GM12878 (cell line): ENCODE results near the gene GSTM4.

ENCODE experiments used
- CTCF ChIP-seq, 3 experiments: IDR thresholded peaks in 2 of 3; conservative IDR thresholded peaks in 1 of 3; 2 replicates each; pipeline ENCODE4 v1.5.1; 2011; ENCODE audit warnings: low read depth in 3 of 3, low read length in 3 of 3, mild to moderate bottlenecking in 3 of 3, control low read depth in 2 of 3, moderate library complexity in 2 of 3, inconsistent platforms in 1 of 3, mixed read lengths in 1 of 3; ENCODE audit not compliant: control insufficient read depth in 2 of 3, insufficient read depth in 1 of 3; ENCODE audit errors: extremely low read depth in 1 of 3
- SUZ12 ChIP-seq: fragments of 200-600 bp; sonication (generic); IDR thresholded peaks from one replicate; pipeline ENCODE4 v1.6.1; 2018; ENCODE audit warnings: antibody characterized with exemption, mild to moderate bottlenecking; ENCODE audit not compliant: unreplicated experiment
- YY1 ChIP-seq: IDR thresholded peaks from 2 replicates; pipeline ENCODE4 v1.6.1; 2011; ENCODE audit warnings: low read depth, mild to moderate bottlenecking, low read length

- TF ChIP-seq CTCF (IDR thresholded peaks at IDR 0.05 in 2 of 3, conservative IDR thresholded peaks at IDR 0.05 in 1 of 3; ENCODE audit: control insufficient read depth in 2 of 3, extremely low read depth in 1 of 3, insufficient read depth in 1 of 3, low read depth in 3 of 3, low read length in 3 of 3), result no peak
- TF ChIP-seq SUZ12, result no peak
- TF ChIP-seq YY1, result no peak
Observed at GRCh38 chr1:109657970-109658369, 2.1 kb downstream of the GSTM4 start.
